AG20443 (cell line): ENCODE results near the gene LRRTM4.

Experiments used
- DNase-seq: peaks from one replicate; pipeline ENCODE4 v3.0.0; 2012; ENCODE audit warnings: low spot score, mixed read lengths

LRRTM4 gene

DNA sequence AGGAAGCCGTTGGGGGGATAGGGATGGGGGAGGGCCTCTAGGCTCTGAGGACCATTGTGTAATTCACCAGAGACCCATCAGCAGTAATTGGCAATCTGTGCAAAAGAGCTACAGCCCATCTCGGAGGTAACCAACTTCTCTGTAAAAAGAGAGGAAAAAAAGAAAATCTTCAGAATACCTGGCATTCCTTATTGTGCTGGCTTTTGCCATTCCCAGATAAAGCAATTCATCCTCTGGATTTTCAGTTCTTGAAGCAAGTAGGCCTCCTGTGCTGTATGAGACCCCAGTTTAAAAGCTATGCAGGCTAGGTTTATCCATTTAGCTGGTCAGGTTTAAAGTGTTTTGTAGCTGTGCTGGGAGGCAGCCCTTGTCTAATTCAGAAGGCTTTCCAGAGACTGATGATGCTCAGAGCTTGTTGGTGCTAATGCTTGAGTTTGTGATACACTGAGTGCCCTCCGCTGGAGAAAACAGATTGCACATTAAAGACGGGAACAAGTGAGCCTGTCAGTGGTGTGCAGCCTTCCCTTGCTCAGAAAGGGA is at the start of gene LRRTM4:
Gene LRRTM4 (minus strand): TSS at position 446 of the 540 bp plus-strand sequence.
- DNase-seq = no peak

DNA sequence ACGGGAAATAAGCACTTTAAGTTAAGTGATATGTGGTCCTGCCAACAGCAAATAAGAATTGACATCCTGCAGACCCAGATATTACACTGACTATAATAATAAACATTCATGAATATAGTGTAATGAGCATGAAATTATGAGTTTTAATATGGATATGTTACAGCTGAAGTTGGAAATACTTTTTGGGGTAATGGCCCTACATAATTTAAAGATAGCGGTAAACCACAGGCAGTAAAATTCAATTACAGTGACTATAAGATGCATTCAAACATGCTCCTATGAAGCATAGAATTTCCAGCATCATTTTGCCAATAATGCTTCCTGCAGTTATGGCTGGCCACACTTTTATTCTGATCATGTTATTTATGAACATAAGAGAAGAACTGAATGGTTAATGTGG is 49.4 kb upstream of the LRRTM4 start:
- no peak for DNase-seq

DNA sequence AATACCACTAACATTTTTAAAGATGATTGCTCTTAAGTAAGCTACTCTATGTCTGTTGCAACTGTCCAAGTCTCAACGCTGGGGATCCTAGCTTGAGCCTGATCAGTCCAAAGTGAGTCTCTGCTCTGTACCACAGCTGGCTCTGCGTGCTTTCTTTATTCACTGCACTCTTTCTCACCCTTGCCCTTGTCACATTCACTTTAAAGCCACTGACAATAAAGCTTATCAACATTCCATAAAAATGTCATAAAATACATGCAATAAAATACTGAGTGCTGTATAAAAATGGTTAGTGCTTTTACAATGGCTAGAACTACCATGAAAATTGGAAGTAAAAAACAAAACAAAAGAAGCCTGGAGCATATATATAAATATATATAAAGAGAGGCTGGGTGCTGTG is 45.5 kb upstream of the LRRTM4 start:
- DNase-seq = no peak

DNA sequence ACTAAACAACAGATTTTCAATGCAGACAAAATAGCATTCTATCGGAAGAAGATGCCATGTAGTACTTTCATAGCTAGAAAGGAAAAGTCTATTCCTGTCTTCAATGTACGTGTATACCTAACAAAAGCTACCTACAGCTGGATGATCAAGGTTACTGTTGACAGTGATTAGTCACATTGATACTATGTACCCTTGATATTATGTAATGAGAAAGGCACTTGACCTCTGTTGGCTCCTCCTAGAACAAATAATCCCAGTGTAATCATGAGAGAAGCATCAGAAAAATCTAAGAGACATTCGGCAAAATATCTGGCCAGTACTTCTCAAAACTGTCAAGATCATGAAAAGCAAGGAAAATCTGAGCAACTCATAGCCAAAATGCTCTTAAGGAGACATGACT is 44.4 kb upstream of the LRRTM4 start:
- no peak for DNase-seq

DNA sequence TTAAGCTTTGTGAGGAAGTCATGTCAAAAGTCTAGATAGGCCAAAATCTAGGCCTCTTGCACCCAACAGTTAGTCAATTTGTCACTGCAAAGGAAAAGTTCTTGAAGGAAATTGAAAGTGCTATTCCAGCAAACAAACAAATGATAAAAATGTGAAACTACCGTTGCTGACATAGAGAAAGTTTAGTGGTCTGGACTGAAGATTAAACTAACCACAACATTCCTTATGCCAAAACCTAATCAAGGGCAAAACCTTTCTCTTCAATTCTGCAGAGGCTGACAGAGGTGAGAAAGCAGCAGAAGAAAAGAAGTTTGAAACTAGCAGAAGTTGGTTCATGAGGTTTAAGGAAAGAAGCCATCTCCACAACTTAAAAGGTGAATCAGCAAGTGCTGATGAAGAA is 44.0 kb upstream of the LRRTM4 start:
- DNase-seq = no peak

DNA sequence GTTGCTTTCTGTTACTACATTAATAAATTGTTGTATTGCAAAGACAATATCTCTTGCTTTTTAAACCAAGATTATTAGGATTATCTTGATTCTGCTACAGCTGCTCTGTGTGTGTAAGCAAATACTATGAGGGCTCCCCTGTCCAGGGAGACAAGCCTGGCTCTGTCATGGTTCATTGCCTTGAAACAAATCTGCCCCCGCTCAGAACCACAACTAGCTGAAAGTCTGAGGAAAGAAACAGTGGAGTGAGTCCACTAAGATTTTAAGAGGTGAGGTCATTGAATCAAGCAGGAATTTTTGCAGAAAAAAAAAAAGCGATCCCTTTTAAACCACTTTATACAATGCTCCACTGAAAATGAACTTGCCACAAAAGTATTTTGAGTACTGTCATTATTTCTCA is 30.8 kb upstream of the LRRTM4 start:
- DNase-seq = no peak

DNA sequence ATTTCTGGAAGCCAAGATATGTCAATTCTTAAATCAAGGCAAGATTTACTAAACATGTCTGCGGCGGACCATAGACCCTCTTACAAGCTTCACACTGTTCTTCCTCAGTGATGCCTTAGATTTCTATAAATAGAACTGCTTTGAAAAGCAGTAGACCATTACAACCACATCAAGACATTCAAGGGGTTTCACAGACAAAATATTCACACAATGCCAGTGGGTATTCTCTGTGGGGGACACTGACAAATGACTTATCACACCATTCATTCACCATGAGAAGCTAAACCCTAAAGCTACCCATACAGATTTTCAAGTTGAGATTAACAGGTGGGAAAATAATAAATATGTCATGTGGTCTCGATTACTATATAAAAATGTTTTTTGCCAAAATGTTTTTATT is 15.9 kb upstream of the LRRTM4 start:
- DNase-seq = no peak

DNA sequence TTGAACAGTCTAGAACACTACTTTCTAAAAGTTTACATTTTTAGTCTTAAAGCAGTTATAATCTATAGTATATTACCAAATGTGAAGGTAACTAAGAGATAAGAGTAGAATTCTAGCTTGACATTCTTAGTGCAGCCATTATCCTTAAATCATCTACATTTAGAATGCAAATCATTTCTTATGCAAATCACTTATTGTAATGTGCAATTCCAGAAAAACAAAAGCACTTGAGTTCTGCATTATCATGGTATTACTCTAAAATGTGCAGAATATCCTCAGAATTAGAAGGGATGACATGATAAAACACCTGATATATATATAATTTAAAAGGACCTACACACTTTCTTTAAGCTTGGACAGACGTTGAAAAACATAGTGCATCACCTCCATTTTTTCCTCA is 712 bp upstream of the LRRTM4 start:
- no peak for DNase-seq

DNA sequence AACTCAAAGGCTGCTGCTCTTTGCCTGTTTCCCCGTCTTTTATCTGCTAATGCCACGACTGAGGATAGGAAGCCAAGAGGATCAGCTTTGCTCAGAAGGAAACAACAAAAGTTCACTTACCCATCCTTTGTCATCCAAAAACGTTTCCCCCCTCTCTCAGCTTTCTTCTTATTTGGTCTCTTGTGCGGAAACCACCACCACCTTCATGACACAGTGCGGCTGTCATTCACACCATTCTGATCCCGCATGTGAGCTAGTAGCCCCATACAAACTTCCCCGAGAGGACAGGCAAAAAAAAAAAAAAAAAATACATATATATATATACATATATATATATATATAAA is 656 bp downstream of the LRRTM4 start:
- DNase-seq = no peak

DNA sequence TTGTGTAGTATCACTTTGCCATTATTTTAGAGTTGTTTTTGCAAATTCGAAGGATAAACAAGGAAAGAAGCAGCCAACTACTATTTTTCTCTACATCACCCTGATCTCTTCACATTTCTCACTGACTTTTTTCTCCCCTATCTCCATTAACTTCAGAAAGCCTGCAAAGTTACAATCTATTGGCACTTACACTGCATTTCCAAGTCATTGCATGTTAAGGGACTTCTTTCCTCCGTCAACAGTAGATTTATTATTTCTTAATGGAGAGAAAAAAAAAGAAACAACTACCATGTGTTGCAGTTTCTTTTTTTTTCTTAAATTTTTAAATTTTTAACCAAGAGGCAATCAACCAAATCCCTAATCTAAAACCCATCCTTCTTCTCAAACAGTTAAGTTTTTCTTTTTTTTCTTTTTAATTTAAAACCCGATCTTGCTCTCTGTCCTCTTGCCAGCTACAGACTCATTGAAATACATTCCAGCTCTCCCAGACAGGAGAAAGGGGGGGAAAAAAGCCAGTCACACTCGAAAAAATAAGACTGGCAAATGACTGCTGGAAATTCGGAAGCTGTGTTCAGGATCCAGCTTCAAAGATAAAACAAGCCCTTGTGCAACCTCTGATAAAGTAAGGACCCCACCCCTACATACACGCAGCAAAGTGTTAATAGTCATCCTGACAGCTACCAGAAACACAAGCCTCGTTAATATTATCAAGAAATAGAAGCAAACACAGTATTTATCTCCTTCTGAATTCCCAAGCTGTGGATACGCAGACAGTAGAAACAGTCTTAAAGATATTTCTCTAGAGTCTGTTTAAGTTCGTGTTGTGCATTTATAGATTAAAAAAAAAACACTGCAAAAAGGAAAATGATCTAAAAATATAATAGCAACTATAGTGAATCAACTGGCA is 1.3 kb downstream of the LRRTM4 start:
- no peak for DNase-seq

DNA sequence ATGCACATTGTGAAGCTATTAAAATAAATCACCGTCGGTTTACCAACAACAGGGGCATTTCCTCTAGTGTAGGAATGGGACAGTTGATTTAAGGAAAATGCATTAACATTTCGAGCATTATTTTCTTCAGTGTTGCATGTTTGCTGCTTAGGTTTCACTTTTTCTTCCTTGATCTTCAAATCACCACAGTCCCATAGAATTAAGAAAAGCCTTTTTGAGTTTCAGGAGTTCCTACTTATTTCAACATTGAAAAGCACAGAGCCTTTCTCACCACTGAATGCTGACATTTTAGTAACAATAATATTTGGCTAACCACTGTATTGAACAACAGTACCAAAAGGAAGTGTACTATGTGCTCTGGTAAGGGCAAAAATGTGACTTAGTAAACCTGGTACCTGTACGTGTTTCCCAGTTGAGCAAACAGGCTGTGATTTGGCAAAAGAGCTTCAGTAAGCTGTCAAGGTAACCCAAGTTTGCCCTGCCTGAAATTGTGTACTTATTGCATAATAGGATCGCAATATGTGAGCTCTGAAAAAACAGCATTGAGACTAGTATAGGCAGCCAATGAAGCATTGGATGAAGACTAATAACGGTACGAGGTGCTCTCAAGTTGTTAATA is 2.2 kb downstream of the LRRTM4 start:
- DNase-seq = no peak

DNA sequence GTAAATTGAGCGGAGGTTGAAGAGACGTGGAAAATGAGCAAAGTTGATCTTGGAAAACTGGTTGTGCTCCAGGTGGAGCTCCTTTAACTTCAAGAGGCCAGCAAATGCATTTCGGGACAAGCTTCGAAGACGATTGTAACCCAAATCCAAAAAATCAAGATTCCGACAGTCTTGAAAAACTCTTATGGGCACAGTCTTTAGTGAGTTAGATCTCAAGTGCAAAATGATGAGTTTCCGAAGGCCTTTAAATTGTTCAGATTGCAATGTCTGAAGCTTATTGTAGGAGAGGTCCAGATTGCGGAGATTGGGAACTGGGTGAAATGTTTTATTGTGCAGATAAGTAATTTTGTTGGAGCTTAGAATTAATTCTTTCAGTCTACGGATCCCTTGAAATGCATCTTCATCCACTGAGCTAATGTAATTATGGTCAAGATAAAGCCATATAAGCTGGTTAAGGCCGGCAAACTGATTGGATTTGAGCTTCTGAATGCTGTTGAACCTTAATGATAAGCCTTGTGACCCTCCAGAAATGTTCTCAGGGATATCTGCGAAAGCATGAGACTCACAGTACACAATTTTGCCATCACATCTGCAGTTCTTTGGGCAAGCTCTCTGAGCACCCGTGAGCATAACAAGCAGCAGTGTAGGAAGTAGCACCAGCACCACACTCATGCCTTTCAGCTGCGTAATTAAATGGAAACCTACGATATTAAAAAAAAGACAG is 2.9 kb downstream of the LRRTM4 start:
- no peak for DNase-seq

DNA sequence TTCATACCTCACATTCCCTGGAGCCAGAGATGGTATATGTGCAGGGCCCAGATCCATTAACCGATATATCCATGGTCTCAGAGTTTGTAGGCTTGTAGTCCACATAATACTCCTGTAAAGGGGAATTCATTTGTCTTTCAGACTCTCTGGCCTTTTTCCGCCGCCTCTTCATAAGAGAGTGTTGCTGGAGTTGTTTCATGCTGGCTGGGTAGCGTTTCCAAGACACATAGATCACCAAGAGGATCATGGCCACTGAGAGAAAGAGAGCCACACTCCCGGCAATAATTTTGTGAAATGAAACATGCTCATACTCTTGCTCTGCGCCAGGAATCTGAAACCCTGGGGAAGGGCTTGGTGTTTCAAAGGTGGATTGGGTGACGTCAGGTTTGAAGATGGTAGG is 3.9 kb downstream of the LRRTM4 start:
- DNase-seq = no peak

DNA sequence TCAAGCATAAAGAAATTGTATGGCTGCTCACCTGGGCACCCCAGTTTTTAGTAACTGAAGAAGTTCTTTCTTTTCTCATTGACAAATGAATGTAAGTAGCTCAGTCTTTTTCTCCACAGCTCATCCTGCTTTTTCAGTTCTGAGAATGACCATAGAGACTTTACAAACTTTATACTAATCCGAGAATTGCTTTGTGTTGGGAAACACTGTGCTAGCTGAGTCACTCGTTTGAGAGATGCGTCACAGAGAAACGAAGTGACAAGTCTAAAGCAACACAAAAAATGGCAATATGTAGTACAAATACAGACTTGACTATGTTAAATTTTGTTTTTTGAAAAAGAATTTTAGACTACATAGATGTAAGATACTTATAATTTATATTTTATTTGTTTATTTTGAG is 9.0 kb downstream of the LRRTM4 start:
- DNase-seq = no peak

DNA sequence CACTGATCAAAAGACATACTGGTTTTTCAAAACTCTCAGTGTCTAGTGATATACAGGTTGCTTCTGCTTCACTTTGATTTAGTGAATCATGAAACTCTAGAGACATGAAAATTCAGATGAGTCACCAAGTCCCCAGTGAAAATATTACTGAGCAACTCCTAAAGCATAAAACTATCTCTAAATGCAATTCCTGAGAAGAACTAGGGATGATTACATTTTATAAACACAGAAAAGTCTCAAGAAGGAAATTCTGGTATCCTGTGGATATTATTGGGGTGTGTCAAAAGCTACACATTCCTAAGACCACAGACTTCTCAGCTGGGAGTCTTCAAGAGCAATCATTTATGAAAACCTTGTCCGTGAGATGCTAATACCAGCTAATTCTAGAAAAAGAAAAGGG is 9.7 kb downstream of the LRRTM4 start:
- DNase-seq = no peak

DNA sequence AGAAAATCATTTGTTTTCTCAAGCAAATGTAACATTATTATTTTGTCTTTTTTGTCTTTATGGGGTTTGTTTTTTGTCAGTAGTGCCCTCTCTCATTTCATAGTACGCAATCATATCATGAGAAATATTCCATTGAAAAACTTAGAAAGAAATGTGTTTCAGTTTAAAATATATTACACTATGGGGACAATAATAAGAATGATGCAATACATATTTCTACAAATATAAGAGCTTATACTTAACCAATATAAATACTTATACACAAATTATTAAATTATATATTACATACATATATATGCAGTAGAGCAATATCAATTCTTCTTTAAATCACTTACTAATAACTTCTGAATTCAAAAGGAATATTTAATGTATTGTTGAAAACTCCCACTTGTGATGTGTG is 13.7 kb downstream of the LRRTM4 start:
- DNase-seq = no peak

DNA sequence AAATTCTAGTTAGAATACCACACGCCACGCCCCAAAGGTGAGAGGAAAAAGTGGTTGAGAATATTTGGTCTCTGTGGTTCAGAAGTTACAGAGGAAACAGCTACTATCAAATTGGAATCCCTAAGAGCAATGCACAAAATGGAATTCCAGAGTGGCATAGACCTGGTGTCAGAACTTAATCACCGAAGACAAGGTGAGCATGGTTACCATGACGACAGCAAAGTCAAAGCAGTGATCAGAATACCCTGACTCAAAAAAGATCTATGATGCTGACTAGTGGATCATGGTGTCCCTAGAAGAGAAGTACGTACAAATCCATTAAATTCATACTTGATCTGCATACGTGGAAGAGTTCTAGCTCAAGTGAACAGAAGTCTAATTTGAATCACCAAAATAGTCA is 14.5 kb downstream of the LRRTM4 start:
- DNase-seq = no peak

DNA sequence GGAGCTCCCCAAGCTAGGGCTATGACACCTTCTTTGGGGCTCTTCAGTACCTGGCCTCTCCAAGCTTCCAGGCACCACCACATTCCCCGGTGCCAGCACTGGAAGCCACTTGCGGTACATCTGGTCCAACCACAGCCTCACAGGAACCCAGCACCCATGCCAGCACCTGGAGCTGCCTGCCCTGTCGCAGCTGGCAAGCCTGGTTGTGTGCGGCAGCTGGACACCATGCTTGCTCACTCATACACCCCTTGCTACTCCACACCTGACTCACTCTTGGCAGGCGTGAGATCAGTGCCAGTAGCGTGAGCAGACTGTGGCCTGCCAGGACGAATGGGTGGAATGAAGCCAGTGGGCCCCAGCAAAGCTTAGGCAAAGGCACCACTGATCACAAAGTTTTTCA is 34.0 kb downstream of the LRRTM4 start:
- no peak for DNase-seq

DNA sequence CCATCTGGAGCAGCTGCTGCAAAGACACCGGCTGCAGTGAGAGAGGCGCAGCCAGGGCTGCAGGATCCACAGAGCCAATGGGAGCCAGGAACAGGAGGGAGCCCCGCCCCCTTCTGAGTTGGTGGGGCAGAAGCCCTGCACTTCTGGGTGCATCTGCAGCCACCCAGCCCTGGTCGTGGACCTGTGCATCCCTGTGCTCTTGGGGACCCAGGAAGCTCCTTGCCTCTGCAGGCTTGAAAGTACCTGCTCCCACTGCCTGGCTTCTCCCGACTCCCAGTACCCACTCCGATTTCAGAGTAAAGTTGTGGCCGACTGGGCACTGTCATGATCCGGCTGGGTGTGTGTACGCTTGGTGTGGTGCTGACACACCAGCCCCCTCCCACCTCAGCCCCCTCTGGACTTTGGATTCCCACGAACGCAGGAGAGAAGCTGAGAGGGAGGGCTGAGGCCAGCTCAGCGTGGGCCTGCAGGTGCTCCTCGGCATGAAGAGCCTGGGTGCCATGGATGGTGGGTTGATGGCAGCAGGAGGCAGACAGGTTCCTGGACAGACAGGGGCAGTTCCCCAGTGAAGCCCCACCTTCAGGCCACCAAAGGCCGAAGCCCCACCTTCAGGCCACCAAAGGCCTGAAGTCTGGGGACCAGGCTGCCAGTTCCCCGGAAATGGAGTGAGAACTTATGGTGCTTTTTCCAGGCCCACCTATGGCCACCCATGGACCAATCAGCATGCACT is 34.9 kb downstream of the LRRTM4 start:
- no peak for DNase-seq

DNA sequence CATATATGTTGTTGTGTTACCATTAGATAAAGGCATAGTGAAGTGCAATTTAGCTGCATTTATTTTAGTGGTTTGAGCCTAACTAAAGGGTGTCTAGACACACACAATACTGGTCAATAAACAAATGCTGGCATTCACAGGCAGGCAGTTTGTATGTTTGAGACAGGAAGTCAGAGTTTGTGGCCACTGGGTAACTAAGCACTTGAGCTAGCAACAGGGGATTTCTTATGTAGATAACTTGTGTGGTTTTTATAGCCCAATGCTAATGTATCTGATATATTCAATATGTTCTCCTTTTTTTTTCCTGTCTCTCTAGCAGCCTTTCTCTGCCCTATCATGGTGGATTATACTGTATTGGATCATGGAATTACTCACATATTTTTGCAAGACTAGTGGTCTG is 38.1 kb downstream of the LRRTM4 start:
- no peak for DNase-seq

DNA sequence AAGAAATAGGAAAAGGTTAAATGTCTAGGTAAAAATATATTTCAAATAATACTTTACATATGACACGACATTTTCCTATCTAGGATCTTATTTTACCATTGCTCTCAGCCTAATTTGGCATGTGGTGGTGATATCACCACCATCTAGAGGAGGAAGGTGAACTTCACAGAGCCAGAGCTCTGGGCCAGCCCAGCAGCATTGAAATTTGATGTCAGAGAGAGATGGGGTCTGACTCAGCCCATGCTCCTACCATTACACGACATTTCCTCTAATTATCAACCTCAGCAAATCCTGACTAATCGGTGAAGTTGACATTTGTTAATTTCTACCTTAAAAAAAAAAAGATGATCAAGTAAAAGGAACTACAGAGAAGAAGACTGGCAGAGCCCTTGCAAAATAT is 42.3 kb downstream of the LRRTM4 start:
- DNase-seq = no peak

DNA sequence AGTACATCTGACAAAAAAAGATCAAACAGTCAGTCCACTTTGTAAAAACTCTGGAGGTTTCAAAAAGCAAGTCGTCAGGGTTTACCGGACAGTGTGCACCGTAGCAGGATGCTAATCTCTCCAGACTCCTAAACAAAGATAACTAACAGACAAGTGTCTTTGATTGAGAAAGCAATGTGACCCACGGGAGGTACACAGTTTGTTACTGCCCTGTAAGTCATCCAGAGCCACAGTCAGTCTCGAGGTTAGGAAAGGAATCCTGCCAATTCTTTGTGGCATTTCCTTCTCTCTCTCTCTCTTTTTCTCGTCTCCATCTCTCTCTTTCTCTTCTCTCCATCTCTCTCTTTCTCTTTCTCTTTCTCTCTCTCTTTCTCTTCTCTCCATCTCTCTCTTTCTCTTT is 42.8 kb downstream of the LRRTM4 start:
- DNase-seq = no peak
